Measurements from ENCODE around the gene ELAVL2. TPM values are rescaled to one million over a fixed set of nuclear protein-coding genes. Genes with fewer than 3 reads are reported as not detected.

The ELAVL2 gene
- total and polyA plus RNA-seq, 7 experiments from 2014 or later: not detected

DNA sequence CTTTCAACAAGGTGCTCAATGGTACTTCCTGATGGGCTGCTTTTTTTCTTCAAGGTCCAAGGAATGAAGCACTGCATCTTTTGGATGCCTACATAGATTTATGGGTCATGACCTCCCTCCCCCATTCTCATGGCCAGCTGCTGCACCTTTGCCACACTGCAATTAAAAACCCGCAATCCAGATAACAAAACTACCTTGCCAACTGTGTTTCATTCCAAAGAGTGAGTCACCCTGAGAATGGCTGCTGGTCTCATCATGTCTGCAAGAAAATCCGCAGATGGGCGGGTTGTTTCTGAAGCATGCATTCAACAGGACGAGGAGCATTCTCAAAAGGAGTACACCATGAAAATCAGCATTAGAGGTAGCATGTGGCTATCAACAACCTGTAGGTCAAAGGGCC is 139.8 kb downstream of the ELAVL2 start:
- H3K36me3 Mint-ChIP-seq: no peaks in the 10 kb centered on the region
- Histone ChIP-seq H3K4me1 (ENCODE audit: control insufficient read depth in 2 of 2, insufficient read depth in 2 of 2, low read length in 2 of 2) (no peaks in the 10 kb centered on the region), H3K27me3 (ENCODE audit: control insufficient read depth in 2 of 2, insufficient read depth in 2 of 2, low read length in 2 of 2) (no peaks in the 10 kb centered on the region), H3K36me3 (ENCODE audit: control insufficient read depth in 2 of 3, insufficient read depth in 3 of 3, low read length in 3 of 3) (no peaks in the 10 kb centered on the region), H3K9me3 (ENCODE audit: control insufficient read depth in 2 of 3, low read length in 3 of 3) (no peaks in the 10 kb centered on the region), H3K27ac (ENCODE audit: low read depth, low read length) (no peak overlapping the region), H3K4me3 (ENCODE audit: low read length) (no peak overlapping the region)
- no peaks in the 10 kb centered on the region for H3K4me1 Mint-ChIP-seq
- ATAC-seq (no peak), DNase-seq (no peak)
- no peak overlapping the region for H3K27ac Mint-ChIP-seq
- no peak overlapping the region for H3K4me3 Mint-ChIP-seq
- peaks cover 0 to 12% (median 5%) of the 10 kb centered on the region in 11 donors for H3K9me3 Mint-ChIP-seq
- H3K27me3 Mint-ChIP-seq: no peaks in the 10 kb centered on the region
- CTCF ChIA-PET: no interaction called here
- intact Hi-C loops (cut with micrococcal nuclease): no loop called here
- POLR2A ChIA-PET: no interaction called here

DNA sequence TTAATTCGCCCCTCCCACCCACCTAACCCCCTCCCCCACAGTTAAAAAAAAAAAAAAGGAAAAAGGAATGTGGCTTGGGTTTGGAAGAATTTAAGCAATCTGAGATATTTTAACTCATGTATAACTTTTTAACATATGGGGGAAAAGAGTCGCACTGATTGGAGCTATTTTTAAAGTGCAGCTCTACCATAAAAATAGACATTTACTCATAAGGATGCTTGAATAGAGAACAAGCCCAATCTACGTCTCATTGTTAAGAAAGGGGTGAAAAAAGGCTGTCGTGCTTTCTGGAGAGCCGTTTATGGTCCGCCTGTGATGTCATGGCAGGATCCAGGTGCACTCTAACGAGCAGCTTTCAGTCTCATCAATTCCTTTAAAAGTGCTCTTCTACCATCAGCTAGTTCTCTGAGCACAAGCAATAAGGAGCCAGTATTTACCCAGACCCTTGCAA is 142.4 kb downstream of the ELAVL2 start:
- peaks cover 0 to 3% (median 0%) of the 10 kb centered on the region in 5 donors for H3K27me3 Mint-ChIP-seq
- H3K4me3 Mint-ChIP-seq: no peak overlapping the region
- no peaks in the 10 kb centered on the region for H3K4me1 Mint-ChIP-seq
- intact Hi-C loops (cut with micrococcal nuclease): no loop called here
- ATAC-seq (no peak), DNase-seq (no peak)
- Histone ChIP-seq H3K27ac (ENCODE audit: low read depth, low read length) (no peak overlapping the region), H3K4me1 (ENCODE audit: control insufficient read depth in 2 of 2, insufficient read depth in 2 of 2, low read length in 2 of 2) (no peaks in the 10 kb centered on the region), H3K36me3 (ENCODE audit: control insufficient read depth in 2 of 3, insufficient read depth in 3 of 3, low read length in 3 of 3) (no peaks in the 10 kb centered on the region), H3K9me3 (ENCODE audit: control insufficient read depth in 2 of 3, low read length in 3 of 3) (no peaks in the 10 kb centered on the region), H3K4me3 (ENCODE audit: low read length) (no peak overlapping the region), H3K27me3 (ENCODE audit: control insufficient read depth in 2 of 2, insufficient read depth in 2 of 2, low read length in 2 of 2) (no peaks in the 10 kb centered on the region)
- H3K36me3 Mint-ChIP-seq: no peaks in the 10 kb centered on the region
- peaks cover 0 to 12% (median 6%) of the 10 kb centered on the region in 11 donors for H3K9me3 Mint-ChIP-seq
- CTCF ChIA-PET: no interaction called here
- POLR2A ChIA-PET: no interaction called here
- H3K27ac Mint-ChIP-seq: no peak overlapping the region

DNA sequence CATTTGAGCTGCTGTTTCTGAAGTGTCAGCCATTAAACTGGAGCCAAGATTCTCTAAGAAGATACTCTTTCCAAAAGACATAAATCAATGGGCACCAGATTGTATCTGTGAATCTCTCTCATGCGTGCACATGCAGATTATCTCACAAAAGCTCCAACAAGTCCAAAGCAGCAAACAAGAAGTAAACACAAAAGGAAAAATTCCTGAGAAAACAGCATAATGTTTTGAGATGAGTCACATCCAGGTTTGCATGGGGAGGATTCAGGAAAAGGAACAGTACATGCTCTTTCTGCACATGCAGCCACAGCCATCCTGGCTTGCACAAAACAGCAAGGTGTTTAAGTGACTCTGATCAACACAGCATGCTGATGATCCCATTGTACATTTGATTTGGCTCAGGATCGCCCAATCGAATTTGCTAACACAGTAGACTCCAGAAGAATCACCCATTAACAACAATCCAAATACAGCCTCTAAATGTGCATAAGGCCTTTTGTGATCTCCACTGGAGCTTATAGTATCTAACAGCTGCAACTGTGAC is 143.1 kb downstream of the ELAVL2 start:
- ATAC-seq (no peak), DNase-seq (no peak)
- no peaks in the 10 kb centered on the region for H3K4me1 Mint-ChIP-seq
- H3K36me3 Mint-ChIP-seq: no peaks in the 10 kb centered on the region
- H3K4me3 Mint-ChIP-seq: no peak overlapping the region
- peaks cover 0 to 12% (median 6%) of the 10 kb centered on the region in 11 donors for H3K9me3 Mint-ChIP-seq
- H3K4me3 ChIP-seq (ENCODE audit: low read length): no peak overlapping the region
- no peaks in the 10 kb centered on the region for H3K9me3 ChIP-seq (ENCODE audit: control insufficient read depth in 2 of 3, low read length in 3 of 3)
- H3K27ac ChIP-seq (ENCODE audit: low read depth, low read length): no peak overlapping the region
- ChIA-PET POLR2A (no interaction called here), CTCF (no interaction called here)
- no peaks in the 10 kb centered on the region for H3K27me3 ChIP-seq (ENCODE audit: control insufficient read depth in 2 of 2, insufficient read depth in 2 of 2, low read length in 2 of 2)
- H3K27me3 Mint-ChIP-seq: peaks cover 0 to 3% (median 0%) of the 10 kb centered on the region in 5 donors
- no peak overlapping the region for H3K27ac Mint-ChIP-seq
- H3K36me3 ChIP-seq (ENCODE audit: control insufficient read depth in 2 of 3, insufficient read depth in 3 of 3, low read length in 3 of 3): no peaks in the 10 kb centered on the region
- intact Hi-C loops (cut with micrococcal nuclease): no loop called here
- no peaks in the 10 kb centered on the region for H3K4me1 ChIP-seq (ENCODE audit: control insufficient read depth in 2 of 2, insufficient read depth in 2 of 2, low read length in 2 of 2)

DNA sequence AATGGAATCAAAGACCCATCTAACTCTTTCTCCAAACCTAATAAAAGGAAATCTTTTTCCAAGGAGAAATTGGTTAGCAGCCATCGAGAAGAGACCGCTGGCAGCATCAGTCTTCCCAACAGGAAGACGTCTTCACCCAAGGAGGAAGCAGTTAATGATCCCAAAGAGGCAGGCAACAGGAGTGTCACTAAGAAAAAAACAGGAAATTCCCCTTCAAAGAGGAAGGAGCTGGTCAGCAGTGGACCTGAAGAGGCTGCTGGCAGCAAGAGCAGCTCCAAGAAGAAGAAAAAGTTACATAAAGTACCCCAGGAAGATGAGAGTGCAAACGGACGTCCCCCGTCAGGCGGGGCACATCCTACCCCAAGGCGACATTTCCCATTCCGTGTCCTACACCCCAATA is 143.7 kb downstream of the ELAVL2 start:
- Histone ChIP-seq H3K27me3 (ENCODE audit: control insufficient read depth in 2 of 2, insufficient read depth in 2 of 2, low read length in 2 of 2) (no peaks in the 10 kb centered on the region), H3K9me3 (ENCODE audit: control insufficient read depth in 2 of 3, low read length in 3 of 3) (no peaks in the 10 kb centered on the region), H3K4me3 (ENCODE audit: low read length) (no peak overlapping the region), H3K36me3 (ENCODE audit: control insufficient read depth in 2 of 3, insufficient read depth in 3 of 3, low read length in 3 of 3) (no peaks in the 10 kb centered on the region), H3K4me1 (ENCODE audit: control insufficient read depth in 2 of 2, insufficient read depth in 2 of 2, low read length in 2 of 2) (no peaks in the 10 kb centered on the region), H3K27ac (ENCODE audit: low read depth, low read length) (no peak overlapping the region)
- ChIA-PET CTCF (no interaction called here), POLR2A (no interaction called here)
- intact Hi-C loops (cut with micrococcal nuclease): no loop called here
- no peak for ATAC-seq
- no peaks in the 10 kb centered on the region for H3K4me1 Mint-ChIP-seq
- no peak for DNase-seq
- peaks cover 0 to 11% (median 4%) of the 10 kb centered on the region in 11 donors for H3K9me3 Mint-ChIP-seq
- H3K36me3 Mint-ChIP-seq: no peaks in the 10 kb centered on the region
- H3K27ac Mint-ChIP-seq: no peak overlapping the region
- H3K4me3 Mint-ChIP-seq: no peak overlapping the region
- H3K27me3 Mint-ChIP-seq: peaks cover 0 to 3% (median 0%) of the 10 kb centered on the region in 5 donors

DNA sequence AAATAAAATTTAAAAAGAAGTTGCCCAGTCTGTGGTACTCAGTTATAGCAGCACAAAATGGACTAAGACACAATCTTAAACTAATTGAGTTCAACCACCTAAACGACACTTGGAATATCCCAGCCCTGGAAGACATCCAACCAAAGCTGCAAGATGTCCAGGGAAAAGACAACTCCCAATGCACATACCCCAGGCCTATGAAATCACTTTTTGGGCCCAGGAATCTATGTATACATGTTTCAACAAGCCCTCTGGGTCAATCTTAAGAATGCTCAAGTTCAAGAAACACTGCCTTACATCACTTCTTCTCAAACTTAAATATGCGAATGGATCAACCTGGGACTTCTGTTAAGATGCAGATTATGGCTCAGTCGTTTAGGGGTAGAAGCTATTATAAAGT is 148.6 kb downstream of the ELAVL2 start:
- no peaks in the 10 kb centered on the region for H3K4me1 ChIP-seq (ENCODE audit: control insufficient read depth in 2 of 2, insufficient read depth in 2 of 2, low read length in 2 of 2)
- DNase-seq: no peak
- intact Hi-C loops (cut with micrococcal nuclease): no loop called here
- H3K27ac Mint-ChIP-seq: no peak overlapping the region
- no peaks in the 10 kb centered on the region for H3K36me3 Mint-ChIP-seq
- CTCF ChIA-PET: no interaction called here
- no peaks in the 10 kb centered on the region for H3K4me1 Mint-ChIP-seq
- no peaks in the 10 kb centered on the region for H3K27me3 ChIP-seq (ENCODE audit: control insufficient read depth in 2 of 2, insufficient read depth in 2 of 2, low read length in 2 of 2)
- ATAC-seq: no peak
- H3K27ac ChIP-seq (ENCODE audit: low read depth, low read length): no peak overlapping the region
- no peak overlapping the region for H3K4me3 ChIP-seq (ENCODE audit: low read length)
- no peaks in the 10 kb centered on the region for H3K9me3 ChIP-seq (ENCODE audit: control insufficient read depth in 2 of 3, low read length in 3 of 3)
- peaks cover 0 to 3% (median 0%) of the 10 kb centered on the region in 5 donors for H3K27me3 Mint-ChIP-seq
- no peaks in the 10 kb centered on the region for H3K36me3 ChIP-seq (ENCODE audit: control insufficient read depth in 2 of 3, insufficient read depth in 3 of 3, low read length in 3 of 3)
- POLR2A ChIA-PET: no interaction called here
- H3K9me3 Mint-ChIP-seq: peaks cover 0 to 20% (median 5%) of the 10 kb centered on the region in 11 donors
- H3K4me3 Mint-ChIP-seq: no peak overlapping the region

GRCh38 chr9:23674016-23674585 is 151.9 kb downstream of the ELAVL2 start:
- Mint-ChIP-seq H3K36me3 (no peaks in the 10 kb centered on the region), H3K9me3 (peaks cover 0 to 20% (median 5%) of the 10 kb centered on the region in 11 donors), H3K27ac (no peak overlapping the region), H3K4me3 (no peak overlapping the region), H3K27me3 (no peaks in the 10 kb centered on the region), H3K4me1 (no peaks in the 10 kb centered on the region)
- H3K36me3 ChIP-seq (ENCODE audit: control insufficient read depth in 2 of 3, insufficient read depth in 3 of 3, low read length in 3 of 3): no peaks in the 10 kb centered on the region
- no peak for DNase-seq
- intact Hi-C loops (cut with micrococcal nuclease): no loop called here
- H3K27ac ChIP-seq (ENCODE audit: low read depth, low read length): no peak overlapping the region
- POLR2A ChIA-PET: no interaction called here
- no peak for ATAC-seq
- H3K4me3 ChIP-seq (ENCODE audit: low read length): no peak overlapping the region
- H3K9me3 ChIP-seq (ENCODE audit: control insufficient read depth in 2 of 3, low read length in 3 of 3): no peaks in the 10 kb centered on the region
- CTCF ChIA-PET: no interaction called here
- H3K4me1 ChIP-seq (ENCODE audit: control insufficient read depth in 2 of 2, insufficient read depth in 2 of 2, low read length in 2 of 2): no peaks in the 10 kb centered on the region
- H3K27me3 ChIP-seq (ENCODE audit: control insufficient read depth in 2 of 2, insufficient read depth in 2 of 2, low read length in 2 of 2): no peaks in the 10 kb centered on the region

GRCh38 chr9:23672151-23672550 is 153.9 kb downstream of the ELAVL2 start:
- DNase-seq: no peak
- H3K9me3 Mint-ChIP-seq: peaks cover 0 to 20% (median 8%) of the 10 kb centered on the region in 11 donors
- H3K4me1 Mint-ChIP-seq: peaks cover 0 to 2% (median 0%) of the 10 kb centered on the region in 7 donors
- CTCF ChIA-PET: no interaction called here
- Histone ChIP-seq H3K4me1 (ENCODE audit: control insufficient read depth in 2 of 2, insufficient read depth in 2 of 2, low read length in 2 of 2) (no peaks in the 10 kb centered on the region), H3K27me3 (ENCODE audit: control insufficient read depth in 2 of 2, insufficient read depth in 2 of 2, low read length in 2 of 2) (no peaks in the 10 kb centered on the region), H3K27ac (ENCODE audit: low read depth, low read length) (no peak overlapping the region), H3K9me3 (ENCODE audit: control insufficient read depth in 2 of 3, low read length in 3 of 3) (no peaks in the 10 kb centered on the region), H3K4me3 (ENCODE audit: low read length) (no peak overlapping the region), H3K36me3 (ENCODE audit: control insufficient read depth in 2 of 3, insufficient read depth in 3 of 3, low read length in 3 of 3) (no peaks in the 10 kb centered on the region)
- intact Hi-C loops (cut with micrococcal nuclease): no loop called here
- H3K27me3 Mint-ChIP-seq: no peaks in the 10 kb centered on the region
- POLR2A ChIA-PET: no interaction called here
- H3K27ac Mint-ChIP-seq: no peak overlapping the region
- H3K4me3 Mint-ChIP-seq: no peak overlapping the region
- no peak for ATAC-seq
- H3K36me3 Mint-ChIP-seq: no peaks in the 10 kb centered on the region

Measured in naive thymus-derived CD4-positive, alpha-beta T cell (primary cell).